ENCODE results near the gene SCFD2.
"Not testable (repeated sequence)": the region's sequence is repeated elsewhere in the genome, so short reads cannot be mapped to it uniquely, and the experiment has no call there.

SCFD2 gene

DNA sequence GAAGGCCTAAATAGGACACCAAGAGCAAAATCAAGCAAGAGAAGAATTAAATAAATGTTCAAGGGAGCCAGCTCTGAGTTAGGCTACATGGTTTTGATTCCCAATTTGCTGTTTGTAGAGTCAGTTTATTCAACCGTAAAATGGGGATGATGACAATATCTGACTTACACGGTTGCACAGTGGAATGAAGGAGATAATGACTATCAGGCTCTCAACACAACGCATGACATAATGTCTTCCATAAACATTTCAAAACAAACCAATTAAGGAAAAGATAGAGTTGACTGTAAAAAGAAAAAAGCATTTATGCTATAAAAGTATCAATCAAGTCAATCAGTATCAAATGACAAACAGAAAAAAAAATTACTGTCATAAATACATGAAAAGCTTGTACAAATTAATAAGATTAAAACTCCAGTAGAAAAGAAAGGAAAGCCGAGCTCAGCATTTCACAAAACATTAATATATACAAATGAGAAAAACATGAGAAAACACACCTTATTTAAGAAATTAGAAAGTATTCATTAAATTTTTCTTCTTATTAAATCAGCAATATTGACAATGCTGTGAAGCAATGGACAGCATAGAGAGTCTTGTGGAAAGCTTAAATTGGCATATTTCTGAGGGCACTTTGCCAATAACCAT, 179.0 kb downstream of the SCFD2 start:
- no peak for DNase-seq (ENCODE audit: low read depth)

- no peak for DNase-seq (ENCODE audit: low read depth)
These were observed 179.8 kb downstream of the SCFD2 start for GRCh38 chr4:53185869-53186585.

- DNase-seq (ENCODE audit: low read depth): no peak
These were observed 182.1 kb downstream of the SCFD2 start for GRCh38 chr4:53183754-53184153.

DNA sequence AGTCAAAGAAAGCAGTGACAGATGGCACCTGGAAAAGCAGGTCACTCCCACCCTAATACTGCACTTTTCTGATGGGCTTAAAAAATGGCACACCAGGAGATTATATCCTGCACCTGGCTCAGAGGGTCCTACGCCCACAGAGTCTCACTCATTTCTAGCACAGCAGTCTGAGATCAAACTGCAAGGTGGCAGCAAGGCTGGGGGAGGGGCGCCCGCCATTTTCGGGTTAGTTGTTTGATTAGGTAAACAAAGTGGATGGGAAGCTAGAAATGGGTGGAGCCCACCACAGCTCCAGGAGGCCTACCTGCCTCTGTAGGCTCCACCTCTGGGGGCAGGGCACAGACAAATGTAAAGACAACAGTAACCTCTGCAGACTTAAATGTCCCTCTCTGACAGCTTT, 188.1 kb downstream of the SCFD2 start:
- not testable (repeated sequence) for DNase-seq (ENCODE audit: low read depth)

- DNase-seq (ENCODE audit: low read depth): no peak
These were observed 190.2 kb downstream of the SCFD2 start for GRCh38 chr4:53175640-53176039.

DNA sequence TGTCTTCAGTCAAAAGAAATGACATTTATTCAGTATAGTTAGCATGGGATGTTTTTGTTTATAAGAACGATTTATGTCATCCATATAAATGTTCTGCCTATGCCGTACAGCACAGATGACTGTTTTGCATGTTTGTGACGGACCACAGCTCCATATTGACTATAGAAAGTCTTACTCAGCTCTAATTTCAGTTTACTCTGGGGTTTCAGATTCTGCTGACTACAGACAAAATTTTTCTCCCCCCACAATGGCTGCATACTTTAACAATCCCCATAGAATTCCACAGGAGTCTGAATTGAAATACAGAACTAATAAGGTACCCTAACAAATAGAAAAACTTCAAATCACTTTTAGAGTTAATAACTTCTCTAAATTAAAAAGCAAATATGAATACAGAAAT, 191.0 kb downstream of the SCFD2 start:
- no peak for DNase-seq (ENCODE audit: low read depth)

DNA sequence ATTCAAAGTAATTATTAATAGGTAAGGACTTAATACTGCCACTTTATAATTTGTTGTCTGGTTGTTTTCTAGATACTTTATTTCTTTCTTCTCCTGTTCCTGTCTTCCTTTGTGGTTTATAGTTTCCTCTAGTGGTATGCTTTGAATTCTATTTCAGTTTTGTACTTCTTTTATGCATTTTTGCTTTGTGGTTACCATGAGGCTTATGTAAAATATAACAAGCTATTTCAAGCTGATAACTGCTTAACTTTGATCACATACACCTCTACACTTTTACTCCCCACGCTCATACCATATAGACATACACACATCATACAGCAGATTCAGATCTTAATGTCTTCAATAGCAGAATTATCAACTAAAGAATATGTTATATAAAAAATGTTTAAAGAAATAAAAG, 192.3 kb downstream of the SCFD2 start:
- no peak for DNase-seq (ENCODE audit: low read depth)

DNA sequence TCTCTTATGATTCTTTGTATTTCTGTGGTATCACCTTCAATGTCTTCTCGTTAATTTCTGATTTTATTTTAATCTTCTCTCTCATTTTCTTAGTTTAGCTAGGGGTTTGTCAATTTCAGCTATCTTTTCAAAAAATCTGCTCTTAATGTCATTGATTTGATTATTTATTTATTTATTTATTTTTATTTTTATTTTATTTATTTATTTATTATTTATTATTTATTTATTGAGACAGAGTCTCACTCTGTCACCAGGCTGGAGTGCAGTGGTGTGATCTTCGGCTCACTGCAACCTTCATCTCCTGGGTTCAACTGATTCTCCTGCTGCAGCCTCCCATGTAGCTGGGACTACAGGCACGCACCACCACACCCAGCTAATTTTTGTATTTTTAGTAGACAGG, 194.1 kb downstream of the SCFD2 start:
- no peak for DNase-seq (ENCODE audit: low read depth)

- no peak for DNase-seq (ENCODE audit: low read depth)
These were observed 195.9 kb downstream of the SCFD2 start for GRCh38 chr4:53169695-53170617.

- DNase-seq (ENCODE audit: low read depth): no peak
These were observed 197.6 kb downstream of the SCFD2 start for GRCh38 chr4:53168228-53168627.

- no peak for DNase-seq (ENCODE audit: low read depth)
These were observed 202.9 kb downstream of the SCFD2 start for GRCh38 chr4:53162969-53163368.

DNA sequence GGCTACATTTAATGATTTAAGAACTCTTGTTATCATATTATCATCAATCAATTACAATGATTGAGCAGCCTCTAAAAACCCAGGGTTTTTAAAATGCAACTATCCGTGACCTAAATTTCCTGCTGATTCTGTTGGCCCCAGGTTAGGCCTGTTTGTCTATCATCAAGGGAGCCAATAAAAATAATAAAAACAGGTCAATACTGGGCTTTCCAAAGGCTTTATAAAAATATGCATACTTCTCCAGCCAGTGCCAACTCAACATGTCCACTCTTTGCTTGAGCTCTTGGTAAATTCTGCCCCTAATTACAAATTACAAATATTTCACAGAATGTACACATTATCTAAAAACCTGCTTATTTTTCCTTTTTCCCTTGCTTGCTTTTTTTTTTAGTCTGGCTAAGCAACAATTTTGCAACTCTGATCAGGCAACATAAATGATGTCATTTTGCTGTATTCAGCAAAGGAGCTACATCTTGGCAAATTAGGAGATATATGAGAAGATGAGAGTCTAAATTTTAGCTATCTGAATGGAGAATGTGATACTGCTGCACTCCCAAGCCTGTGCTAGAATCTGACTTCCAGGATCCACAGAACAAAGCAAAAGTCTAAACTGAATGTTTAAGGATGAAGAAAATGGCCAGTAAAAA, 204.0 kb downstream of the SCFD2 start:
- no peak for DNase-seq (ENCODE audit: low read depth)

DNA sequence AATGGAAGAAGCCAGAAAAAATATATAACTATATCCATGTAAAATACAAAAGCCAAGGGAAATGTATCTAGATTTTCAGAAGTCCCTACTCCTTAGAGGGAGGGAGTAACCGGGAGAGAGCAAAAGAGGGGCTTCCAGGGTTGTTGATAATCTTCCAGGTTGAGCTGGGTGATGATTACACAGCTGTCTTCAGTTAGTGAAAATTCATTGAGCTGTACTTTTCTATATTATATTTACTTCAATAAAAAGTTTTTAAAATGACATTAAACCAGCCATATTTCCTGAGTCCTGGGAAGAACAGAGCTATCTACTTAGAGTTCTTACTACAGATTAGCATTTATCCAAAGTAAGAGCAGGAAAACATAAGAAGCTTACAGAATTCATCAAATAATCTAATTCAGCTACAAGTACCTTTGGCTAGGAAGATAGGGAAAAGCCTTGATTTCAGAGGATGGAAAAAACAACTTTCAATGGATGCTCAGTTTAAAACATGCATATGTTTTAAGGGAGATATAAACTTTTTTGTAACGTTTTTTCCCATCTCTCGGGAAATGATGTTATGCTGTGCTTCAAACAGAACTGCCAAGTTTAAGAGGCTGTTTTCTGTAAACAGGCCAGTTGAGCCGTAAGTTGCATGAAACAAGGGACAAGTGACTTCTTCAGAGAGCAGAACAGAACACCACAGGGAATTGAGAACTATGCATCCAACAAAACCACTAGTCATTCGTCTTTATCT, 204.6 kb downstream of the SCFD2 start:
- DNase-seq (ENCODE audit: low read depth): no peak

GRCh38 chr4:53156896-53157295, 209.0 kb downstream of the SCFD2 start:
- DNase-seq (ENCODE audit: low read depth): no peak

DNA sequence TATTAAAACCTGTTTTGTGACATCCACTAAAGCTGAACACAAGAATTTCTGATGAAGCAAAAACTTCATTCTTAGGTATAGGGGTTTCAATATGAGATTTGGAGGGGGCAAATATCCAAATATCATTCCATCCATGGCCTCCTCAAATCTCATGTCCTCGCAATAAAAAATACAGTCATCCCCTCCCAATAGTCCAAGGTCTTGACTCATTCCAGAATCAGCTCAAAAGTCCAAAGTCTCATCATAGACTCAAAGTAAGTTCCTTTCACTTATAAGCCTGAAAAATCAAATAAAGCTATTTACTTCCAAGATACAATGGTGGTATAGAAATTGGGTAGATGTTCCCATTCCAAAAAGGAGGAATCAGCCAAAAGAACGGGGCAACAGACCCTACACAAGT, 213.4 kb downstream of the SCFD2 start:
- DNase-seq (ENCODE audit: low read depth): no peak

DNA sequence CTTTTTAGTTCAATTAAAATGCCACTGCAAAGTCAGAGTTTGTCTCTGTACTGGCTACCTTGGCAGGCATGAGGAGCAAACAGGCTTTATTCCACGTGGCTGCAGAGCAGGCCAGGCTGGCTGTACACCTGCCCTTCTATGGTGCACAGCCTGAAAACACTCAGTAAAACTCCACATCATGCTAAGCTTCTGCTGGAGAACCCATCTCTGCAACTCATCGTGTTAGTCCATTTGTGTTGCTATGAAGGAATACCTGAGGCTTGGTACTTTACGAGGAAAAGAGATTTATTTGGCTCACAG, 214.4 kb downstream of the SCFD2 start:
- DNase-seq (ENCODE audit: low read depth): no peak

GRCh38 chr4:53150631-53151488, 215.0 kb downstream of the SCFD2 start:
- DNase-seq (ENCODE audit: low read depth): no peak

GRCh38 chr4:53147711-53148110, 218.2 kb downstream of the SCFD2 start:
- no peak for DNase-seq (ENCODE audit: low read depth)

DNA sequence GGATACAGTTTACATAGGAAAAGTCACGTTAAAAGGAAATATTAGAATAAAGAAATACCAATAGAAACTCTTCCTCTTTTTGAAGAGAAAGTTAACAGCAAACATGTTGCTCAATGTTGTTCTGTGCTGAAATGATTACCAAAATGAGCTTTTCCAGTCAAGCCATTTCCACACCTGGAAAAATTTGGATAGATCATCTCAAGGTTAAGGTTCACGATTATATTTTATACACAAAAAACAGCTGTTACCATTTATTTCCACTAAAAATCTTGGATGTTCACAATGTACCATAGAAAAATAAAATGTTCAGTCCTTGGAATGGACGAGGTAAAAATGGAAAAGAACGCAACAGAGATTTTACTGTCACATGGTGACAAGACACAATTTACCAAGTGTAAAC, 218.7 kb downstream of the SCFD2 start:
- no peak for DNase-seq (ENCODE audit: low read depth)

GRCh38 chr4:53141308-53141707, 224.6 kb downstream of the SCFD2 start:
- DNase-seq (ENCODE audit: low read depth): no peak

DNA sequence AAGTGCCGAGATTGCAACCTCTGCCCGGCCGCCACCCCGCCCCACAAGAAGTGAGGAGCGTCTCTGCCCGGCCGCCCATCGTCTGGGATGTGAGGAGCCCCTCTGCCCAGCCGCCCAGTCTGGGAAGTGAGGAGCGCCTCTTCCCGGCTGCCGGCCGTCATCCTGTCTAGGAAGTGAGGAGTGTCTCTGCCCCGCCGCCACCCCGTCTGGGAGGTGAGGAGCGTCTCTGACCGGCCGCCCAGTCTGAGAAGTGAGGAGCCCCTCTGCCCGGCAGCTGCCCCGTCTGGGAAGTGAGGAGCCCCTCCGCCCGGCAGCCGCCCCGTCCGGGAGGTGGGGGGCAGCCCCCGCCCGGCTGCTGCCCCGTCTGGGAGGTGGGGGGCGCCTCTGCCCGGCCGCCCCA, 226.6 kb downstream of the SCFD2 start:
- DNase-seq (ENCODE audit: low read depth): not testable (repeated sequence)
